Lower leg skin (tissue), 4 donors: Measurements from ENCODE around the gene DBNL. TPM values are rescaled to one million over a fixed set of nuclear protein-coding genes. Genes with fewer than 3 reads are reported as not detected.

Experiments
- DNase-seq, 2 donors: peaks; one replicate each; pipeline ENCODE4 v3.0.0-alpha.2; 2019; ENCODE audit warnings: low spot score in 2 of 2
- H3K4me3 ChIP-seq: fragments of 200-600 bp; sonication (generic); 2 replicates; pipeline ENCODE4 v1.5.1; 2017; ENCODE audit warnings: mild to moderate bottlenecking, low read depth; ENCODE audit not compliant: poor library complexity, severe bottlenecking
- POLR2A ChIP-seq, 2 donors: fragments of 450-650 bp; IDR thresholded peaks; one replicate each; pipeline ENCODE4 v1.6.1; 2016 to 2017; ENCODE audit warnings: antibody characterized with exemption in 2 of 2, mild to moderate bottlenecking in 1 of 2, moderate library complexity in 1 of 2
- WGBS, 2 donors: methylation state at CpG; one replicate each; pipeline ENCODE4 v1.1.5; 2018; 5-methylcytosine and 5-hydroxymethylcytosine counted together
- intact Hi-C: fragments of 100-400 bp; cut with DNase I; formaldehyde crosslinking; loops from one replicate; pipeline ENCODE4 v1.15.0; 2023; ENCODE audit warnings: low total_unique reads
- total RNA-seq, 4 donors: library from RNA; depleted of rRNA; stranded (reverse); fragments of >200 nt; gene quantifications; one replicate each; pipeline ENCODE4 v1.1.0, GENCODE V29; 2016
- TF ChIP-seq, protein P1 (sequence below), 3 donors: fragments of 450-650 bp; IDR thresholded peaks; one replicate each; pipeline ENCODE4 v1.5.1; 2016; ENCODE audit warnings: antibody characterized with exemption in 3 of 3, mild to moderate bottlenecking in 3 of 3, moderate library complexity in 2 of 3

Gene DBNL
- total RNA-seq, 4 donors from 2014 or later, result 81.3 to 122 (median 106) TPM

DNA sequence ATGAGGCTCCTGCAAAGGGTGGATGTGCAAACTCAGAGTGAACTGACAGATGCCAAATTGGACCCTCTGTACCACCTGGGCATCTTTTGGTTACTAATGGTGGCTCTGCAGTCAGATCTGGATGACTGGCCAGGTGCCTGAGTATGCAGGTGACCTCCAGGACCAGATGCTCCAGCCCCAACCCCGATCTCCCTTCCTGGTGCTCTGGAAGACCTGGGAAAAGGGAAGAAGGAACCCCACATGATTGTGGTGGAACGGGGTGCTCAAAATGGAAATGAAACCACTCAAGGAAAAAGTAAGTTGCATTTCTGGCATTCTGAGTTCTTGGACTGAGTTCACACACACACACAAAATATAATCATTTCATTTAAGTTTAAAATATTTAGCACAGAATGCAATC lies 49.9 kb downstream of the DBNL start:
- H3K4me3 ChIP-seq, result no peak overlapping the region
- no peak for DNase-seq
- TF ChIP-seq, protein P1, sequence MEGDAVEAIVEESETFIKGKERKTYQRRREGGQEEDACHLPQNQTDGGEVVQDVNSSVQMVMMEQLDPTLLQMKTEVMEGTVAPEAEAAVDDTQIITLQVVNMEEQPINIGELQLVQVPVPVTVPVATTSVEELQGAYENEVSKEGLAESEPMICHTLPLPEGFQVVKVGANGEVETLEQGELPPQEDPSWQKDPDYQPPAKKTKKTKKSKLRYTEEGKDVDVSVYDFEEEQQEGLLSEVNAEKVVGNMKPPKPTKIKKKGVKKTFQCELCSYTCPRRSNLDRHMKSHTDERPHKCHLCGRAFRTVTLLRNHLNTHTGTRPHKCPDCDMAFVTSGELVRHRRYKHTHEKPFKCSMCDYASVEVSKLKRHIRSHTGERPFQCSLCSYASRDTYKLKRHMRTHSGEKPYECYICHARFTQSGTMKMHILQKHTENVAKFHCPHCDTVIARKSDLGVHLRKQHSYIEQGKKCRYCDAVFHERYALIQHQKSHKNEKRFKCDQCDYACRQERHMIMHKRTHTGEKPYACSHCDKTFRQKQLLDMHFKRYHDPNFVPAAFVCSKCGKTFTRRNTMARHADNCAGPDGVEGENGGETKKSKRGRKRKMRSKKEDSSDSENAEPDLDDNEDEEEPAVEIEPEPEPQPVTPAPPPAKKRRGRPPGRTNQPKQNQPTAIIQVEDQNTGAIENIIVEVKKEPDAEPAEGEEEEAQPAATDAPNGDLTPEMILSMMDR (IDR thresholded peaks at IDR 0.05), result no peak
- TF ChIP-seq POLR2A (IDR thresholded peaks at IDR 0.05), result no peak
- 29 to 59% methylated on average over 2 of the region's 2 CpGs for WGBS, 2 donors
- intact Hi-C loops, result no loop called here

DNA sequence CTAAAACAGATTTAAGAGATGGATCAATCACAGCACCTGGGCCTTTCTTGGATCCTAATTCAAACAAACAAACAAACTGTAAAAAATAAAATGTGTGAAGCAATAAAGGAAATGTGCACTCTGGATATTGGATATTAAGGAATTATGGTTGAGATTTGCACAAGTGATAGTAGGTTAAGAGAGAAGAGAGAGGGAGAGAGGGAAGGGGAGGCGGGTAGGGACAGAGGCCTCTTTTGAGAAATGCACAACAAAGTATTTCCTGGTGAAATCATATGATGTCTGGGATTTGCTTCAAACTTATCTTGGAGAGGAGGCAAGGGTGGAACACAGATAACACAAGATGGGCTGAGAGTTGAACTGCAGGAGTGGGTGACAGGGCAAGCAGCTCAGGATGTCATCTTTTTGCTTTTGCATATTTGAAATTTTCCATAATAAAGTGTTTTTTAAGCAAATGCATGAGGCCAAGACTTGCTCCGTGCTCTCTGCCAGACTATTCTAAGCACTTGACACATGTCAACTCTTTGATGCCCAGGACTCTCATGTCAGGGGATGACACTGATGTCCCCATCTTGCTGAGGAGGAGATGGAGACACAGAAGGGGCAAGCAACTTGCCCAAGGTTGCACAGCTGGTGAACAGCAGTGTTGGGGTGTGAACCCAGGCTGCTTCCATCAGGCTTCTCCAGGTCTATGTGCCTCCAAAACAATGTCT lies 50.5 kb downstream of the DBNL start:
- TF ChIP-seq, protein P1 (IDR thresholded peaks at IDR 0.05), result no peak
- TF ChIP-seq POLR2A (IDR thresholded peaks at IDR 0.05), result no peak
- intact Hi-C loops, result no loop called here
- no peak overlapping the region for H3K4me3 ChIP-seq
- DNase-seq, result no peak
- 53 to 58% methylated on average over 2 of the region's 2 CpGs for WGBS, 2 donors

DNA sequence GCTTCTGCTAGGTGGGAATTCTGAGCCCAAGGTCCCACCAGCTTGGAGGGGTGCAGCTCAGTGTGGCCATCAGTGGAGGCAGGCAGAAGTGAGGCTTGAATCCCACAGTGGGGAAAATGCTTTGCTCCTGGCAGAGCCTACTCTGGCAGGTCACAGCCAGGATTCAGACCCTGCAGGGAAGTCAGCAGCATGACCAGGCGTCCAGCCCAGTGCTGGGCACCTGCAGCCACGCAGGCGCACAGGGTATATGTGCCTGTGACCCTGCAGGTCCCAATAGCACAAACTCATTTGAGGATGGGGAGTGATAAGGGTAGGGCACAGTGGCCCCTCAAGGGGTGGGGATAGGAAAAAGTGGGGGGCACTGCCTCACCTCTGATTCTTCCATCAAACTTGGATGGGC lies 51.3 kb downstream of the DBNL start:
- WGBS, 2 donors, result 86 to 93% methylated on average over 3 of the region's 3 CpGs
- DNase-seq, result no peak
- no peak overlapping the region for H3K4me3 ChIP-seq

DNA sequence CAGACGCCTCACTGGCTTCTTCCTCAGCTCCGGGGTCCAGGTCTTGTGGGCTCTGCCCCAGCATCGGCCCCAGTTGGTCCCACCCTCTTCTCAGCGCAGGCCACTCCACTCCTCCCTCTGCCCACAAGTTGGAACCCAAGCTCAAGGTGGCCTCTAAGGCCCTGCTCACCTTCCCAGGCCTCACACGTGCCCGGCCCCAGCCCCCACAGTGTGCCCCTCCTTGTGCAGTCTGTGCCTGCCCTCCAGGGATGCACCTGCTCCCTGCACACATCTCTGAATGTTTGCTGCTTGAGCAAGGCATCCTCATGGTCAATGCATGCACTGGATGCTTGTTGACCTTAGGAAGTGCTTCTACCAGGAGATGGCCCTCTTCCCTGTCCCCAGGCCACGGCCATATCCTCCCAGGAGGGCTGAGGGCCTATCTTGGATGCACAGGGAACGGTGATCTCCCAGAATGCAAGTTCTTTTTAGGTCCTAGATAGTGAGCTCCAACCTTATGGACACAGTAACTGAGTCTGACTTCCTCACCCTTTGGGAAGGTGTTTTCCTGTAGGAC lies 51.9 kb downstream of the DBNL start:
- intact Hi-C loops, result no loop called here
- TF ChIP-seq, protein P1 (IDR thresholded peaks at IDR 0.05), result no peak
- TF ChIP-seq POLR2A (IDR thresholded peaks at IDR 0.05), result no peak
- 84 to 86% methylated on average over 8 of the region's 8 CpGs for WGBS, 2 donors
- DNase-seq, result no peak
- H3K4me3 ChIP-seq, result no peak overlapping the region

More for the DNA sequence above, 51.3 kb downstream of the DBNL start:
- TF ChIP-seq POLR2A (IDR thresholded peaks at IDR 0.05), result no peak
- TF ChIP-seq, protein P1 (IDR thresholded peaks at IDR 0.05), result no peak
- intact Hi-C loops, result no loop called here

DNA sequence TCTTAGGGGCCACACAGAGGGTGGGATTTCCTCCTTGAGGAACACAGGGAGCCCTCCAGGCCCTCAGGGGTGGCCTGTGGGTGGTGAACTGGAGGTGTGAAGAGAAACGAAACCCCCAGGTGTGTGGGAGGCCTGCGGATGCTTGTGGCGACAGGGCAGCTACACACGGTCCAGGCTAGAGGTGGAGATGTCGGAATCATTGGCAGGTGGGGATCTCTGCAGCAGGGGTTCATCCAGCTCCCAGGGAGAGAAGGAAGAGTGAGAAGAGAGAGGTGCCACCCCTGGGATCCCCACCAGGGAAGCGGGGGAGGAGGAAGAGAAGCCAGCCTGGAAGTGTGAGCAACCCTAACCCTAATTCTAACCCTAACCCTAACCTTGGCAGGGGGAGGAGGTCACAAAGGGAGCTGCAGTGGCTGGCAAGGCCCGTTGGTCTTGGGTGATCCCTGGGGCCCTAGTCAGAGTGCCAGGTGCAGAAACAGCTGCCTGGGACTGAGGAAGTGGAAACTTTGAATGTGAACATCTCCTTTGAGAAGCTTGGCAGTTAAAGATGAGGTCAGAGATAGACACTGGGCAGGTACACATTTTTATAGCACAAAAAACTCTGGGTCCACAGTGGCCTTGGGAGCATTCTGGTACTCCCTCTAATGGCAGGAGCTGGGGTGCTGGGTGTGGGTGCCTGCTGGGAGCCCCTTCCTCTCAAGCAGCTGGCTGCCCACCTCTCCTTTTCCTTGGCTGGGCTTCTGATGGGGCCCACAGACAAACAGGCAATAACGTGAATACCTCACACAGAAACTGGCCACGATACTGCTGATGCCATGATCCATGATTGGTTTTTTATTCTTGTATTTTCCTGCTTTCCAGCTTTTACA lies 52.8 kb downstream of the DBNL start:
- WGBS, 2 donors, result 80 to 82% methylated on average over 9 of the region's 9 CpGs
- intact Hi-C loops, result no loop called here

More for the DNA sequence above, 52.8 kb downstream of the DBNL start:
- no peak for DNase-seq
- H3K4me3 ChIP-seq, result no peak overlapping the region
- TF ChIP-seq POLR2A (IDR thresholded peaks at IDR 0.05), result no peak
